ENCODE measurements around the gene FBRSL1.

DNA sequence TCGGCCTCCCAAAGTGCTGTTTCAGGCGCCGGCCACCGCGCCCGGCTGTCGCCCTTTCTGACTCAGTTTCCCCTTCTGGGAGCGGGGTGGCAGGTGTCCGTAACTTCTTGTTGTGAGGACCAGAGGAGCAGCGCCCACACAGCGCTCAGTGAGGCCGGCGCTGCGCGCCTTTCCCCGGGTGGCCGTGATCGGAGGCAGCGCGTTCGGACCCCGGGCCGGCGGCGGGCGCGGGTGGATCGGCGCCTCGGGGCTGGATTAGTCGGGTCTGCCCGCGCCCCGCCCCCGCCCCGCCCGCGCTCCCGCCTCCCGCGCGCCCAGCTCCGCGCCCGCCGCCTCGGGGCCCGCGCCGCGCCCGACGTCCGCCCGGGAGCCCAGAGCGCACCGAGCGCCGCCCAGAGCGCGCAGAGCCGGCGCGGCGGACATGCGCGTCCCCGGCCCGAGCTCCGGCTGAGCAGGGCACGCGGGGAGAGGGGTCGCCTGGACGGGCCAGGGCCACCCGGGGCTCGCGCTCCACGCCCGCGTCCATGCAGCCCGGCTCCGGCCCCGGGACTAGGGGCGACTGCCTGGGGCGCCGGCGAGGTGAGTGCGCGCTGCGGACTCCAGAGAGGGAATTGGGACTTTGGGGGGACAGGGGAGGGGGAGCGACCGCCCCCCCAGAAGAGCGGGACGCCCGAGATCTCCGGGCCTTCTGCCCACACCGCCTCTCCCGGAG, 69.9 kb downstream of the FBRSL1 start:
- TF ChIP-seq, protein P1, sequence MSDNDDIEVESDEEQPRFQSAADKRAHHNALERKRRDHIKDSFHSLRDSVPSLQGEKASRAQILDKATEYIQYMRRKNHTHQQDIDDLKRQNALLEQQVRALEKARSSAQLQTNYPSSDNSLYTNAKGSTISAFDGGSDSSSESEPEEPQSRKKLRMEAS (IDR thresholded peaks at IDR 0.05), result no peak
- TF ChIP-seq RAD21 (IDR thresholded peaks at IDR 0.05) (no peak), YY1 (IDR thresholded peaks at IDR 0.05) (no peak), RXRA (IDR thresholded peaks at IDR 0.05) (no peak), TAF1 (conservative IDR thresholded peaks at IDR 0.05) (no peak), GABPA (IDR thresholded peaks at IDR 0.05 in 1 of 2, conservative IDR thresholded peaks at IDR 0.05 in 1 of 2) (no peak), JUND (IDR thresholded peaks at IDR 0.05) (no peak), FOXA1 (IDR thresholded peaks at IDR 0.05) (no peak)
- TF ChIP-seq, protein P2, sequence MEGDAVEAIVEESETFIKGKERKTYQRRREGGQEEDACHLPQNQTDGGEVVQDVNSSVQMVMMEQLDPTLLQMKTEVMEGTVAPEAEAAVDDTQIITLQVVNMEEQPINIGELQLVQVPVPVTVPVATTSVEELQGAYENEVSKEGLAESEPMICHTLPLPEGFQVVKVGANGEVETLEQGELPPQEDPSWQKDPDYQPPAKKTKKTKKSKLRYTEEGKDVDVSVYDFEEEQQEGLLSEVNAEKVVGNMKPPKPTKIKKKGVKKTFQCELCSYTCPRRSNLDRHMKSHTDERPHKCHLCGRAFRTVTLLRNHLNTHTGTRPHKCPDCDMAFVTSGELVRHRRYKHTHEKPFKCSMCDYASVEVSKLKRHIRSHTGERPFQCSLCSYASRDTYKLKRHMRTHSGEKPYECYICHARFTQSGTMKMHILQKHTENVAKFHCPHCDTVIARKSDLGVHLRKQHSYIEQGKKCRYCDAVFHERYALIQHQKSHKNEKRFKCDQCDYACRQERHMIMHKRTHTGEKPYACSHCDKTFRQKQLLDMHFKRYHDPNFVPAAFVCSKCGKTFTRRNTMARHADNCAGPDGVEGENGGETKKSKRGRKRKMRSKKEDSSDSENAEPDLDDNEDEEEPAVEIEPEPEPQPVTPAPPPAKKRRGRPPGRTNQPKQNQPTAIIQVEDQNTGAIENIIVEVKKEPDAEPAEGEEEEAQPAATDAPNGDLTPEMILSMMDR (IDR thresholded peaks at IDR 0.05; ENCODE audit: low read depth, low read length, missing input control), result no peak
- TF ChIP-seq, protein P3, sequence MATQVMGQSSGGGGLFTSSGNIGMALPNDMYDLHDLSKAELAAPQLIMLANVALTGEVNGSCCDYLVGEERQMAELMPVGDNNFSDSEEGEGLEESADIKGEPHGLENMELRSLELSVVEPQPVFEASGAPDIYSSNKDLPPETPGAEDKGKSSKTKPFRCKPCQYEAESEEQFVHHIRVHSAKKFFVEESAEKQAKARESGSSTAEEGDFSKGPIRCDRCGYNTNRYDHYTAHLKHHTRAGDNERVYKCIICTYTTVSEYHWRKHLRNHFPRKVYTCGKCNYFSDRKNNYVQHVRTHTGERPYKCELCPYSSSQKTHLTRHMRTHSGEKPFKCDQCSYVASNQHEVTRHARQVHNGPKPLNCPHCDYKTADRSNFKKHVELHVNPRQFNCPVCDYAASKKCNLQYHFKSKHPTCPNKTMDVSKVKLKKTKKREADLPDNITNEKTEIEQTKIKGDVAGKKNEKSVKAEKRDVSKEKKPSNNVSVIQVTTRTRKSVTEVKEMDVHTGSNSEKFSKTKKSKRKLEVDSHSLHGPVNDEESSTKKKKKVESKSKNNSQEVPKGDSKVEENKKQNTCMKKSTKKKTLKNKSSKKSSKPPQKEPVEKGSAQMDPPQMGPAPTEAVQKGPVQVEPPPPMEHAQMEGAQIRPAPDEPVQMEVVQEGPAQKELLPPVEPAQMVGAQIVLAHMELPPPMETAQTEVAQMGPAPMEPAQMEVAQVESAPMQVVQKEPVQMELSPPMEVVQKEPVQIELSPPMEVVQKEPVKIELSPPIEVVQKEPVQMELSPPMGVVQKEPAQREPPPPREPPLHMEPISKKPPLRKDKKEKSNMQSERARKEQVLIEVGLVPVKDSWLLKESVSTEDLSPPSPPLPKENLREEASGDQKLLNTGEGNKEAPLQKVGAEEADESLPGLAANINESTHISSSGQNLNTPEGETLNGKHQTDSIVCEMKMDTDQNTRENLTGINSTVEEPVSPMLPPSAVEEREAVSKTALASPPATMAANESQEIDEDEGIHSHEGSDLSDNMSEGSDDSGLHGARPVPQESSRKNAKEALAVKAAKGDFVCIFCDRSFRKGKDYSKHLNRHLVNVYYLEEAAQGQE (IDR thresholded peaks at IDR 0.05), result no peak
- TF ChIP-seq, protein P4, sequence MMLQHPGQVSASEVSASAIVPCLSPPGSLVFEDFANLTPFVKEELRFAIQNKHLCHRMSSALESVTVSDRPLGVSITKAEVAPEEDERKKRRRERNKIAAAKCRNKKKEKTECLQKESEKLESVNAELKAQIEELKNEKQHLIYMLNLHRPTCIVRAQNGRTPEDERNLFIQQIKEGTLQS (IDR thresholded peaks at IDR 0.05), result no peak

Data from liver (tissue), 3 donors.